ENCODE results near the gene PHOX2A.
"Not testable (repeated sequence)": the region's sequence is repeated elsewhere in the genome, so short reads cannot be mapped to it uniquely, and the experiment has no call there.

The PHOX2A gene

GRCh38 chr11:72274435-72274834 lies 30.5 kb upstream of the PHOX2A start:
- Histone ChIP-seq H4K20me1 (ENCODE audit: insufficient read depth, low read length, poor library complexity, severe bottlenecking) (no peaks in the 10 kb centered on the region), H3K4me2 (ENCODE audit: low read depth, low read length, poor library complexity, severe bottlenecking) (no peak overlapping the region), H3K9ac (ENCODE audit: low read depth, low read length, poor library complexity, severe bottlenecking) (no peak overlapping the region), H2AFZ (ENCODE audit: low read length) (no peak overlapping the region), H3K9me3 (ENCODE audit: insufficient read depth, low read depth, low read length) (no peaks in the 10 kb centered on the region), H3F3A (ENCODE audit: low read depth) (no peaks in the 10 kb centered on the region), H3K27me3 (ENCODE audit: insufficient read depth, low read length, poor library complexity, severe bottlenecking) (no peaks in the 10 kb centered on the region), H3K4me3 (ENCODE audit: low read length, poor library complexity, severe bottlenecking) (no peak overlapping the region), H3K9me2 (replicated peaks; ENCODE audit: low read depth, low read length) (no peaks in the 10 kb centered on the region), H3K4me1 (ENCODE audit: insufficient read depth, low read length, poor library complexity, severe bottlenecking) (no peaks in the 10 kb centered on the region), H3K79me2 (ENCODE audit: insufficient read depth, low read length) (no peaks in the 10 kb centered on the region), H3K36me3 (ENCODE audit: insufficient read depth, low read length) (no peaks in the 10 kb centered on the region)
- no peak for TF ChIP-seq EZH2phosphoT487 (IDR thresholded peaks at IDR 0.05; ENCODE audit: borderline replicate concordance)
- TF ChIP-seq CTCF (conservative IDR thresholded peaks at IDR 0.05; ENCODE audit: low read length), result no peak

- no peak overlapping the region for H2AFZ ChIP-seq (ENCODE audit: low read length)
- no peaks in the 10 kb centered on the region for H3F3A ChIP-seq (ENCODE audit: low read depth)
- H3K4me3 ChIP-seq (ENCODE audit: low read length, poor library complexity, severe bottlenecking), result no peak overlapping the region
Measured at GRCh38 chr11:72271980-72272379, 28.0 kb upstream of the PHOX2A start.

GRCh38 chr11:72267956-72268617 lies 24.1 kb upstream of the PHOX2A start:
- no peaks in the 10 kb centered on the region for H3K4me1 ChIP-seq (ENCODE audit: insufficient read depth, low read length, poor library complexity, severe bottlenecking)
- no peak overlapping the region for H3K4me3 ChIP-seq (ENCODE audit: low read length, poor library complexity, severe bottlenecking)
- H3K9me2 ChIP-seq (replicated peaks; ENCODE audit: low read depth, low read length), result no peaks in the 10 kb centered on the region
- H3F3A ChIP-seq (ENCODE audit: low read depth), result no peaks in the 10 kb centered on the region
- H3K9me3 ChIP-seq (ENCODE audit: insufficient read depth, low read depth, low read length), result no peaks in the 10 kb centered on the region
- no peak overlapping the region for H3K9ac ChIP-seq (ENCODE audit: low read depth, low read length, poor library complexity, severe bottlenecking)
- H3K4me2 ChIP-seq (ENCODE audit: low read depth, low read length, poor library complexity, severe bottlenecking), result no peak overlapping the region
- TF ChIP-seq EZH2phosphoT487 (IDR thresholded peaks at IDR 0.05; ENCODE audit: borderline replicate concordance) (no peak), CTCF (conservative IDR thresholded peaks at IDR 0.05; ENCODE audit: low read length) (no peak)
- H3K36me3 ChIP-seq (ENCODE audit: insufficient read depth, low read length), result no peaks in the 10 kb centered on the region
- no peaks in the 10 kb centered on the region for H3K27me3 ChIP-seq (ENCODE audit: insufficient read depth, low read length, poor library complexity, severe bottlenecking)
- H3K79me2 ChIP-seq (ENCODE audit: insufficient read depth, low read length), result no peaks in the 10 kb centered on the region
- H4K20me1 ChIP-seq (ENCODE audit: insufficient read depth, low read length, poor library complexity, severe bottlenecking), result no peaks in the 10 kb centered on the region
- H2AFZ ChIP-seq (ENCODE audit: low read length), result no peak overlapping the region

More at GRCh38 chr11:72271980-72272379, 28.0 kb upstream of the PHOX2A start:
- Histone ChIP-seq H3K4me1 (ENCODE audit: insufficient read depth, low read length, poor library complexity, severe bottlenecking) (no peaks in the 10 kb centered on the region), H3K9me3 (ENCODE audit: insufficient read depth, low read depth, low read length) (no peaks in the 10 kb centered on the region), H3K9ac (ENCODE audit: low read depth, low read length, poor library complexity, severe bottlenecking) (no peak overlapping the region), H3K9me2 (replicated peaks; ENCODE audit: low read depth, low read length) (no peaks in the 10 kb centered on the region), H3K4me2 (ENCODE audit: low read depth, low read length, poor library complexity, severe bottlenecking) (no peak overlapping the region), H3K27me3 (ENCODE audit: insufficient read depth, low read length, poor library complexity, severe bottlenecking) (no peaks in the 10 kb centered on the region), H3K36me3 (ENCODE audit: insufficient read depth, low read length) (no peaks in the 10 kb centered on the region), H4K20me1 (ENCODE audit: insufficient read depth, low read length, poor library complexity, severe bottlenecking) (no peaks in the 10 kb centered on the region), H3K79me2 (ENCODE audit: insufficient read depth, low read length) (no peaks in the 10 kb centered on the region)
- TF ChIP-seq EZH2phosphoT487 (IDR thresholded peaks at IDR 0.05; ENCODE audit: borderline replicate concordance) (no peak), CTCF (conservative IDR thresholded peaks at IDR 0.05; ENCODE audit: low read length) (no peak)

- not testable (repeated sequence) for H3K9ac ChIP-seq (ENCODE audit: low read depth, low read length, poor library complexity, severe bottlenecking); H3K79me2 ChIP-seq (ENCODE audit: insufficient read depth, low read length); H3K27me3 ChIP-seq (ENCODE audit: insufficient read depth, low read length, poor library complexity, severe bottlenecking)
Measured at GRCh38 chr11:72266960-72267359, 23.0 kb upstream of the PHOX2A start.

More at GRCh38 chr11:72266960-72267359, 23.0 kb upstream of the PHOX2A start:
- not testable (repeated sequence) for H4K20me1 ChIP-seq (ENCODE audit: insufficient read depth, low read length, poor library complexity, severe bottlenecking); H3K4me1 ChIP-seq (ENCODE audit: insufficient read depth, low read length, poor library complexity, severe bottlenecking); H3F3A ChIP-seq (ENCODE audit: low read depth); H2AFZ ChIP-seq (ENCODE audit: low read length); H3K9me2 ChIP-seq (replicated peaks; ENCODE audit: low read depth, low read length); H3K4me3 ChIP-seq (ENCODE audit: low read length, poor library complexity, severe bottlenecking); H3K36me3 ChIP-seq (ENCODE audit: insufficient read depth, low read length); H3K4me2 ChIP-seq (ENCODE audit: low read depth, low read length, poor library complexity, severe bottlenecking); H3K9me3 ChIP-seq (ENCODE audit: insufficient read depth, low read depth, low read length)

Measured in Loucy (cell line).